CD4-positive, CD25-positive, alpha-beta regulatory T cell (primary cell): ENCODE data around the gene CHI3L2. TPM values are rescaled to one million over a fixed set of nuclear protein-coding genes. Genes with fewer than 3 reads are reported as not detected.
A peak's percentile ranks its signal among the peaks of the same experiment; 100 is the strongest.
"Not testable (repeated sequence)": the region's sequence is repeated elsewhere in the genome, so short reads cannot be mapped to it uniquely, and the experiment has no call there.

Experiments used
- ATAC-seq, 2 donors: fragments of 150-1000 bp; cut with Tn5 transposase; one replicate each; pipeline ENCODE4 v1.10.0; 2021; ENCODE audit warnings: low read depth in 2 of 2, moderate number of reproducible peaks in 2 of 2, moderate library complexity in 1 of 2
- DNase-seq, 3 donors: peaks; one replicate each; pipeline versions ENCODE4 v3.0.0 to v3.0.0-alpha.2; 2012 to 2022; ENCODE audit warnings: mixed read lengths in 1 of 3
- H3K27ac ChIP-seq: one replicate; pipeline ENCODE4 v1.7.0; 2013; ENCODE audit warnings: mild to moderate bottlenecking, low read length; ENCODE audit not compliant: insufficient read depth, poor library complexity, severe bottlenecking
- H3K27me3 ChIP-seq: one replicate; pipeline ENCODE4 v1.7.0; 2013; ENCODE audit warnings: low read length; ENCODE audit not compliant: control insufficient read depth, insufficient read depth
- H3K36me3 ChIP-seq: one replicate; pipeline ENCODE4 v1.7.0; 2013; ENCODE audit warnings: mild to moderate bottlenecking, low read length, moderate library complexity; ENCODE audit not compliant: control insufficient read depth, insufficient read depth
- H3K4me1 ChIP-seq: 2 replicates; pipeline ENCODE4 v1.7.0; 2013; ENCODE audit warnings: mild to moderate bottlenecking, low read length; ENCODE audit not compliant: insufficient read depth, control insufficient read depth, poor library complexity, severe bottlenecking
- H3K4me3 ChIP-seq: one replicate; pipeline ENCODE4 v1.7.0; 2013; ENCODE audit warnings: low read depth, mild to moderate bottlenecking, low read length, moderate library complexity
- H3K9me3 ChIP-seq, 2 experiments: 1 replicate in 1 of 2; 2 replicates in 1 of 2; pipeline ENCODE4 v1.7.0; 2013; ENCODE audit warnings: low read length in 2 of 2, mild to moderate bottlenecking in 1 of 2, moderate library complexity in 1 of 2; ENCODE audit not compliant: control insufficient read depth in 2 of 2
- H3K27ac Mint-ChIP-seq, 3 donors: one replicate each; pipeline ENCODE4 v1.8.0; 2020 to 2022; ENCODE audit warnings: mild to moderate bottlenecking in 3 of 3, mixed read lengths in 3 of 3, moderate library complexity in 2 of 3
- H3K27me3 Mint-ChIP-seq: one replicate; pipeline ENCODE4 v1.8.0; 2022; ENCODE audit warnings: mild to moderate bottlenecking, mixed read lengths
- H3K36me3 Mint-ChIP-seq: one replicate; pipeline ENCODE4 v1.8.0; 2020; ENCODE audit warnings: mixed read lengths
- H3K4me1 Mint-ChIP-seq, 4 donors: one replicate each; pipeline ENCODE4 v1.8.0; 2020 to 2022; ENCODE audit warnings: mixed read lengths in 4 of 4, mild to moderate bottlenecking in 1 of 4
- H3K4me3 Mint-ChIP-seq, 4 donors: one replicate each; pipeline ENCODE4 v1.8.0; 2020 to 2022; ENCODE audit warnings: mild to moderate bottlenecking in 4 of 4, mixed read lengths in 4 of 4, moderate library complexity in 3 of 4
- H3K9me3 Mint-ChIP-seq, 7 donors: one replicate each; pipeline ENCODE4 v1.8.0; 2020 to 2022; ENCODE audit warnings: mixed read lengths in 7 of 7, mild to moderate bottlenecking in 3 of 7, moderate library complexity in 2 of 7
- polyA plus RNA-seq, 4 donors: library from polyadenylated mRNA; unstranded; fragments of 300-500 nt; fragmentation: Illumina TruSeq; gene quantifications; one replicate each; pipeline ENCODE4 v1.2.3, GENCODE V29; 2021
- total RNA-seq: library from RNA; stranded (reverse); gene quantifications from one replicate; pipeline ENCODE4 v1.2.3, GENCODE V29; 2022

CHI3L2 gene
- total and polyA plus RNA-seq, 5 donors from 2014 or later: 5.0 to 15.8 (median 9.7) TPM

DNA sequence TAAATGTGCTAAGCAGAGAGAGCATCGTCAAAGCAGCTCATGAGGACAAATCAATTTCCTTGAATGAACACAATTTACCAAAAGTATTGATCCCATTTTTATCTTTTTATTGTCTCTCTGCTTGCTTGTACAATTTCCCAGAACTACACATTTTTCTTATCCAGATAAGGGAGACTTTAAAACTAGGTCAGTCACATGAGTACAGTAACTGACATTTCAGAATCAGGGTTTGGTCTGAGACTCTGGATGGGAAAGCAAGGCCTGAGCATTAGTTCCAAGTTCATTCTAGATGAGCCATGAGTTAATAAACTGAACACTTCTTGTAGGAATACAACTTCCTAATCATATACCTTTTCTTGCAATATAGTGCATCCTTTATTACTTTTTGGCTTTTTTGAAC lies 15.6 kb upstream of the CHI3L2 start:
- DNase-seq: no peak
- H3K9me3 ChIP-seq: no peaks in the 10 kb centered on the region
- Mint-ChIP-seq H3K4me1 (peaks cover 24 to 94% (median 59%) of the 10 kb centered on the region in 4 donors), H3K4me3 (no peak overlapping the region), H3K36me3 (no peaks in the 10 kb centered on the region), H3K27me3 (peaks cover 6% of the 10 kb centered on the region), H3K9me3 (peaks cover 0 to 2% (median 0%) of the 10 kb centered on the region in 7 donors), H3K27ac (peak overlapping the region in 1 of 3 donors; percentile 23)
- no peaks in the 10 kb centered on the region for H3K27me3 ChIP-seq
- no peak overlapping the region for H3K4me3 ChIP-seq
- no peak for ATAC-seq
- no peaks in the 10 kb centered on the region for H3K36me3 ChIP-seq
- peaks cover 44% of the 10 kb centered on the region for H3K4me1 ChIP-seq
- H3K27ac ChIP-seq: no peak overlapping the region

DNA sequence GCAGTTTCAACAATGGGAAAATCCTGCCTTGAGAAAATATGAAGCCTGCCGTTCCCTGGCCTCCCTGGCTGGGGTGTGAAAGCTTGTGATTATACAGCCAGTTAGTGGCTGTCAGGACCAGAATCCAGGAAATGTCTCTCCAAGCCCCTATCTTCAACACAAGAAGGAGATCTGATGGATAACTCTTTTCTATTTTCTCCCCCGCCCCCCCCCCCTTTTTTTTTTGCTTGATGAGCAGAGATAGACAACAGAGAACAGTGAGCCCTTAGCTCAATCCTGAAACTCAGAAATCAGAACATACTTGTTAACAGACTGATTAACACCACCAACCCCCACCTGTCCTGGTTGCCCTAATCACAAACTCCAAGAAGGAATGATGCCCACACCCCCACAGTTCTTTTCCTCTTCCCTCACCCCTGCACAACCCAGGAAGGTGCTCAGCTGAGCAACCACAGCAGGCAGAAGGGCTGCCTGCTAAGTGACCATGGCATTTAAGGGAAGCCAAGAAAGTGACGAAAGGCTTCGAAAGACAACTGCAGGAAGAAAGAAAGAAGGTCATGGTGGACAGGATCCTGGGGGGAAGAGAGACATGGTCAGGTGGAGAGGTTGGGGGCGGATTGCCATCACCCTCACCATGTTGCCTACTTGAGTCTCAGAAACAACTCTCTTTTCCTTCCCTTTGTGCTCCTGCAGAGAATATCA lies 14.7 kb upstream of the CHI3L2 start:
- Histone ChIP-seq H3K4me3 (peak overlapping the region; percentile 34), H3K36me3 (no peaks in the 10 kb centered on the region), H3K4me1 (peaks cover 53% of the 10 kb centered on the region), H3K27ac (no peak overlapping the region), H3K9me3 (no peaks in the 10 kb centered on the region), H3K27me3 (no peaks in the 10 kb centered on the region)
- Mint-ChIP-seq H3K4me3 (peak overlapping the region; percentile 68 to 91 (median 77)), H3K27me3 (peaks cover 6% of the 10 kb centered on the region), H3K27ac (peak overlapping the region; percentile 91 to 98 (median 93)), H3K4me1 (peaks cover 28 to 94% (median 62%) of the 10 kb centered on the region in 4 donors), H3K36me3 (no peaks in the 10 kb centered on the region), H3K9me3 (peaks cover 0 to 4% (median 0%) of the 10 kb centered on the region in 7 donors)
- ATAC-seq (no peak), DNase-seq (no peak)

DNA sequence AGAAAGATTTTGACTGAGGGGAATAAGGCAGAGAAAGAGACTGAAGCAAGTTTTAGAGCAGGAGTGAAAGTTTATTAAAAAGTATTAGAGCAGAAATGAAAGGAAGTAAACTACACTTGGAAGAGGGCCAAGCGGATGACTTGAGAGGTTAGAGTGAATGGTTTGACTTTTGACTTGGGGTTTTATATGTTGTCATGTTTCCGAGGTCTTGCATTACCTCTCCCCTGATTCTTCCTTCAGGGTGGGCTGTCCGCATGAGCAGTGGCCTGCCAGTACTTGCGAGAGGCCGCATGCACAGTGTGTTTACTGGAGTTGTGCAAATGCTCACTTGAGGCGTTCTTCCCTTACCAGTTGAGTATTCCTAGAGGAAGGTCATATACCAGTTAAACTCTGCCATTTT lies 14.1 kb upstream of the CHI3L2 start:
- Mint-ChIP-seq H3K27ac (peak overlapping the region; percentile 91 to 98 (median 93)), H3K4me3 (peak overlapping the region; percentile 68 to 91 (median 77)), H3K9me3 (peaks cover 0 to 9% (median 0%) of the 10 kb centered on the region in 7 donors), H3K27me3 (peaks cover 6% of the 10 kb centered on the region), H3K4me1 (peaks cover 29 to 94% (median 63%) of the 10 kb centered on the region in 4 donors), H3K36me3 (no peaks in the 10 kb centered on the region)
- Histone ChIP-seq H3K27me3 (no peaks in the 10 kb centered on the region), H3K4me1 (peaks cover 59% of the 10 kb centered on the region), H3K9me3 (no peaks in the 10 kb centered on the region), H3K36me3 (no peaks in the 10 kb centered on the region), H3K4me3 (peak overlapping the region; percentile 34), H3K27ac (peak overlapping the region; percentile 85)
- peak in 1 of 3 donors; percentile 68 for DNase-seq
- ATAC-seq: no peak

DNA sequence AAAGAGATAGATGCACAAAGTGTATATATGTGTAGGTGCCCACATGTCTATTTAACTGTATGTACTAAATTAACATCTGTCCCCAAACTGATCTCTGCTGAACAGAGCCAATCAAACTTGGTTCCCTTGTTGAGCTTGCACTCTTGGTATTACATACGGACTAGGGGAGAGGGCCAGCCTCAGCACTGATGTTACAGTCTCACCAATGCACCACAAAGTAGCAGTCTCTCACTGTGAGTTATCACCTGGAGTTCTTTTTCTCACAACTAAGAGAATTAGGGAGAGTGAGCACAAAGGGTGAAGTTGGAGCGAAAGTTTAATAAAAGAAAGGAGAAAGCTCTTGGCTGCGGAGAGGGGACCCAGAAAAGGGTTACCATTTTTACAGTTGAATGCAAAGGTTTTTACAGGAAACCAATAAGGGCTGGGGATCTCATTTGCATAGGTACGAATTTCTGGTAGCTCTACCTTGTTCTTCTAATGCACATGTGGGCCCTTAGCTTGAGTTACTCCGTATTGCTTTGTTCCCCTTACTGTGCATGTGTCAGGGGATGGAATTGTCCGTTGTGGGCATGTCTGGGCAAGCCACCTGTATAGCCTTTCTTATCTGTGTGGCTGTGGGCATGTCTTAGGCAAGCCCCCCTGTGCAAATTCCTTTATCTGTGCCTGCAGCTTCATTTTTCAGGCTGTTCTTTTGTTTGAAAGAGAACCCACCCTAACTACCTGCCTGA lies 13.3 kb upstream of the CHI3L2 start:
- Histone ChIP-seq H3K27me3 (no peaks in the 10 kb centered on the region), H3K4me3 (peak overlapping the region; percentile 73), H3K27ac (peak overlapping the region; percentile 85), H3K4me1 (peaks cover 67% of the 10 kb centered on the region), H3K36me3 (no peaks in the 10 kb centered on the region), H3K9me3 (no peaks in the 10 kb centered on the region)
- Mint-ChIP-seq H3K4me3 (peak overlapping the region; percentile 74 to 91 (median 77)), H3K9me3 (peaks cover 0 to 9% (median 0%) of the 10 kb centered on the region in 7 donors), H3K4me1 (peaks cover 34 to 94% (median 66%) of the 10 kb centered on the region in 4 donors), H3K27me3 (peaks cover 6% of the 10 kb centered on the region), H3K27ac (peak overlapping the region; percentile 91 to 98 (median 93)), H3K36me3 (no peaks in the 10 kb centered on the region)
- DNase-seq: peak in 1 of 3 donors; percentile 69
- ATAC-seq: no peak

DNA sequence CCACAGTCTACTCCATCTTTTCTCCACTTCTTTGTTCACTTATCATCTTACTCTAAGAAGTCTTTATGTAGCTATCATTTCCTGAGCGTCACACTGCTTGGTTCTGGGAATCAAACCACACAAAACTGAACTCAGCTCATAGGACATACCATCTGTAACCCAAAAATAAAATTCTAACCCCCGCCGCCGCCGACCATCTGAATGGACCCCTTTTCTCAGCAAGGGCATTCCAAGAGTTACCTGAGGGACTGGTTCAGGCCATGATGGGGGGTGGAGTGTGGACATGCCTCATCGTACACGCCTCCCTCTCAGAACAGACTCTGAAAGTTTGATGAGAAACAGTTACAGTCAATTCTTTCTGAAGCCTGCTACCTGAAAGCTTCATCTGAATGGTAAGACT lies 12.6 kb upstream of the CHI3L2 start:
- H3K27ac ChIP-seq: peak overlapping the region; percentile 85

DNA sequence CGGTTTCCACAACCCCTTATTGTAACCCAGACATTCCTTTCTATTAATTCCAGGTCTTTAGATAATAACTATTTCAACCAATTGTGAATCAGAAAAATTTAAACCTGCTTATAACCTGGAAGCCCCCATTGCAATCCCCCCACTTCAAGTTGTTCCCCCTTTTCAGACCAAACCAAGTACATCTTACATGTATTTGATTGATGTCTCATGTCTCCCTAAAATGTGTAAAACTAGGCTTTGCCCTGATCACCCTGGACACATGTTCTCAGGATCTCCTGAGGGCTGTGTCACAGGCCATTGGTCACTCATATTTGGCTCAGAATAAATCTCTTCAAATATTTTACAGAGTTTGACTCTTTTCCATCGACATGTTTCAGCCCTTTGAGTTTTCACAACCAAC lies 12.2 kb upstream of the CHI3L2 start:
- DNase-seq, ATAC-seq, H3K27me3 Mint-ChIP-seq, H3K36me3 ChIP-seq, H3K9me3 Mint-ChIP-seq, H3K36me3 Mint-ChIP-seq, H3K9me3 ChIP-seq, H3K27me3 ChIP-seq: not testable (repeated sequence)
- peaks cover 78% of the 10 kb centered on the region for H3K4me1 ChIP-seq
- Mint-ChIP-seq H3K4me3 (peak overlapping the region; percentile 74 to 91 (median 77)), H3K27ac (peak overlapping the region; percentile 91 to 98 (median 93)), H3K4me1 (peaks cover 40 to 94% (median 72%) of the 10 kb centered on the region in 4 donors)
- H3K4me3 ChIP-seq: peak overlapping the region; percentile 73
- peak overlapping the region; percentile 85 for H3K27ac ChIP-seq

More for the DNA sequence above, 12.6 kb upstream of the CHI3L2 start:
- ATAC-seq (peak; percentile 27 to 39), DNase-seq (peak in 1 of 3 donors; percentile 81)
- Histone ChIP-seq H3K36me3 (no peaks in the 10 kb centered on the region), H3K27me3 (no peaks in the 10 kb centered on the region), H3K9me3 (no peaks in the 10 kb centered on the region), H3K4me1 (peaks cover 74% of the 10 kb centered on the region), H3K4me3 (peak overlapping the region; percentile 73)
- H3K9me3 Mint-ChIP-seq: peaks cover 0 to 9% (median 0%) of the 10 kb centered on the region in 7 donors
- H3K4me1 Mint-ChIP-seq: peaks cover 40 to 94% (median 69%) of the 10 kb centered on the region in 4 donors
- H3K27me3 Mint-ChIP-seq: peaks cover 6% of the 10 kb centered on the region
- peak overlapping the region; percentile 91 to 98 (median 93) for H3K27ac Mint-ChIP-seq
- no peaks in the 10 kb centered on the region for H3K36me3 Mint-ChIP-seq
- H3K4me3 Mint-ChIP-seq: peak overlapping the region; percentile 74 to 91 (median 77)

DNA sequence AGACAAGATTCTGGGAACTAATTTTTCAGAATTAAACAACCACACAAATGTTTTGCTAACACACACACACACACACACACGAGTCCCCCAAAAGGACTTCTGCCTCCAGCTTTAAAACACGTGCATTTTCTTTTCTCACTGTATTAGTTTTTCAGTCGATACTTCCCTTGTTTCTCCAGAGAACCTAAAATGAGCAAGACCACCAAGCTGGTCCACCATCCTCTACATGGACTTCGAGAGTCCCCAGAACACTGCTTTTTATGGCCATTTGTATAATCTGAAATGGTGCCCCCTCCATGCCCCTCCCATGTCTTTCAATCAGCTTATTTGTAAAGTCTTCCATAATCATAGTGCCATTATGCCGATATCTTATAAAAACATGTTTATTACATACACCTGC lies 10.8 kb upstream of the CHI3L2 start:
- Histone ChIP-seq H3K4me3 (peak overlapping the region; percentile 73), H3K27me3 (no peaks in the 10 kb centered on the region), H3K27ac (peak overlapping the region; percentile 85), H3K36me3 (no peaks in the 10 kb centered on the region), H3K9me3 (no peaks in the 10 kb centered on the region), H3K4me1 (peaks cover 92% of the 10 kb centered on the region)
- Mint-ChIP-seq H3K36me3 (no peaks in the 10 kb centered on the region), H3K27me3 (peaks cover 6% of the 10 kb centered on the region), H3K27ac (peak overlapping the region; percentile 91 to 98 (median 93)), H3K4me1 (peaks cover 44 to 99% (median 83%) of the 10 kb centered on the region in 4 donors), H3K9me3 (peaks cover 0 to 9% (median 0%) of the 10 kb centered on the region in 7 donors), H3K4me3 (peak overlapping the region; percentile 74 to 91 (median 78))
- no peak for ATAC-seq
- DNase-seq: no peak
